OCI-LY7 (cell line): Measurements from ENCODE around the gene JPH2.

Experiments used
- EZH2phosphoT487 ChIP-seq: fragments of 200-600 bp; sonication (generic); IDR thresholded peaks from 2 replicates; pipeline ENCODE4 v1.6.1; 2018; ENCODE audit warnings: low read depth, borderline replicate concordance, mild to moderate bottlenecking, mixed run types, antibody characterized with exemption, low read length, moderate library complexity, mixed read lengths
- TF ChIP-seq, protein P1 (sequence below): fragments of 200-600 bp; sonication (generic); conservative IDR thresholded peaks from 2 replicates; pipeline ENCODE4 v1.5.1; 2014; ENCODE audit warnings: mild to moderate bottlenecking, antibody characterized with exemption, low read length, moderate library complexity, mixed read lengths

- TF ChIP-seq, protein P1, sequence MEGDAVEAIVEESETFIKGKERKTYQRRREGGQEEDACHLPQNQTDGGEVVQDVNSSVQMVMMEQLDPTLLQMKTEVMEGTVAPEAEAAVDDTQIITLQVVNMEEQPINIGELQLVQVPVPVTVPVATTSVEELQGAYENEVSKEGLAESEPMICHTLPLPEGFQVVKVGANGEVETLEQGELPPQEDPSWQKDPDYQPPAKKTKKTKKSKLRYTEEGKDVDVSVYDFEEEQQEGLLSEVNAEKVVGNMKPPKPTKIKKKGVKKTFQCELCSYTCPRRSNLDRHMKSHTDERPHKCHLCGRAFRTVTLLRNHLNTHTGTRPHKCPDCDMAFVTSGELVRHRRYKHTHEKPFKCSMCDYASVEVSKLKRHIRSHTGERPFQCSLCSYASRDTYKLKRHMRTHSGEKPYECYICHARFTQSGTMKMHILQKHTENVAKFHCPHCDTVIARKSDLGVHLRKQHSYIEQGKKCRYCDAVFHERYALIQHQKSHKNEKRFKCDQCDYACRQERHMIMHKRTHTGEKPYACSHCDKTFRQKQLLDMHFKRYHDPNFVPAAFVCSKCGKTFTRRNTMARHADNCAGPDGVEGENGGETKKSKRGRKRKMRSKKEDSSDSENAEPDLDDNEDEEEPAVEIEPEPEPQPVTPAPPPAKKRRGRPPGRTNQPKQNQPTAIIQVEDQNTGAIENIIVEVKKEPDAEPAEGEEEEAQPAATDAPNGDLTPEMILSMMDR, result no peak
- TF ChIP-seq EZH2phosphoT487, result no peak
Measured at GRCh38 chr20:44142413-44142812, 44.6 kb downstream of the JPH2 start.
